Stimulated activated CD8-positive, alpha-beta memory T cell treated with anti-CD3 and anti-CD28 coated beads, Interleukin-7, amount 100 ng/mL, for 24 hours (primary cell): ENCODE results near the gene NTF3.

ENCODE experiments used
- DNase-seq: peaks from one replicate; pipeline ENCODE4 v3.0.0-alpha.2; 2020; ENCODE audit warnings: low read depth

Gene NTF3

GRCh38 chr12:5430641-5431603, 986 bp upstream of the NTF3 start:
- no peak for DNase-seq

GRCh38 chr12:5433081-5433844, 1.4 kb downstream of the NTF3 start:
- no peak for DNase-seq

GRCh38 chr12:5433845-5434646, 2.1 kb downstream of the NTF3 start:
- DNase-seq: no peak

- DNase-seq: no peak
Observed at GRCh38 chr12:5434647-5435560, 3.0 kb downstream of the NTF3 start.

GRCh38 chr12:5437182-5437583, 5.3 kb downstream of the NTF3 start:
- no peak for DNase-seq

GRCh38 chr12:5437589-5437988, 5.7 kb downstream of the NTF3 start:
- no peak for DNase-seq

GRCh38 chr12:5438671-5439200, 6.8 kb downstream of the NTF3 start:
- no peak for DNase-seq

GRCh38 chr12:5439371-5439771, 7.5 kb downstream of the NTF3 start:
- no peak for DNase-seq

- no peak for DNase-seq
Observed at GRCh38 chr12:5439788-5440300, 7.9 kb downstream of the NTF3 start.

- no peak for DNase-seq
Observed at GRCh38 chr12:5440978-5441377, 9.1 kb downstream of the NTF3 start.

- DNase-seq: no peak
Observed at GRCh38 chr12:5441497-5442236, 9.8 kb downstream of the NTF3 start.

GRCh38 chr12:5442251-5443006, 10.5 kb downstream of the NTF3 start:
- DNase-seq: no peak

- no peak for DNase-seq
Observed at GRCh38 chr12:5444520-5444919, 12.6 kb downstream of the NTF3 start.

GRCh38 chr12:5447320-5447719, 15.4 kb downstream of the NTF3 start:
- DNase-seq: no peak

GRCh38 chr12:5451251-5451650, 19.3 kb downstream of the NTF3 start:
- no peak for DNase-seq

- no peak for DNase-seq
Observed at GRCh38 chr12:5452569-5452968, 20.7 kb downstream of the NTF3 start.

- DNase-seq: no peak
Observed at GRCh38 chr12:5453466-5453865, 21.6 kb downstream of the NTF3 start.

GRCh38 chr12:5455045-5455444, 23.1 kb downstream of the NTF3 start:
- DNase-seq: no peak

GRCh38 chr12:5456030-5456429, 24.1 kb downstream of the NTF3 start:
- DNase-seq: no peak
